Hematopoietic multipotent progenitor cell treated with erythropoietin and hydrocortisone succinate and interleukin-3 and kit ligand, for 17 days (in vitro differentiated cells): Measurements from ENCODE around the gene ADGRA1.
"Not testable (repeated sequence)": the region's sequence is repeated elsewhere in the genome, so short reads cannot be mapped to it uniquely, and the experiment has no call there.

ENCODE experiments used
- DNase-seq: peaks from one replicate; pipeline ENCODE4 v3.0.0-alpha.2; 2015; ENCODE audit warnings: low spot score

Gene ADGRA1

GRCh38 chr10:133096616-133097269 is 9.0 kb downstream of the ADGRA1 start:
- no peak for DNase-seq

GRCh38 chr10:133097418-133097817 is 9.7 kb downstream of the ADGRA1 start:
- DNase-seq: no peak

DNA sequence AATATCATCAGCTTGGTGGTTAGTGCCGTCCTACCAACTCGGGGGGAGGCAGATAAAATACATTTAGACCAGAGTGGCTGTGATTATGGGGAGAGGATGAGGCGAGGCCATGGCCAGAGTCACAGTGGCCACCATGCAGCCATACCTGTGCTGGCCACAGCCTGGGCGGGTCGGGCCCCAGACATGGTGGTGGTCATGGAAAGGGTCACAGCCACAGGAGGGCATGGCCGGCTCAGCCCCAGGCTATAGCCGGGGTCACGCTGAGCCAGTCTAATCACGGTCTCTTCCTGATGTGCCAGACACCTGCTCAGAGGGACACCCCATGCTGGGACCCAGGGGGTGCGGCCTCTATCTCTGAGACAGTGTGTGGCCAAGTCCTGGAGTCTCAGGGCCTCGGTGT is 10.2 kb downstream of the ADGRA1 start:
- no peak for DNase-seq

GRCh38 chr10:133098426-133099124 is 10.9 kb downstream of the ADGRA1 start:
- DNase-seq: no peak

GRCh38 chr10:133099571-133099970 is 11.8 kb downstream of the ADGRA1 start:
- no peak for DNase-seq

DNA sequence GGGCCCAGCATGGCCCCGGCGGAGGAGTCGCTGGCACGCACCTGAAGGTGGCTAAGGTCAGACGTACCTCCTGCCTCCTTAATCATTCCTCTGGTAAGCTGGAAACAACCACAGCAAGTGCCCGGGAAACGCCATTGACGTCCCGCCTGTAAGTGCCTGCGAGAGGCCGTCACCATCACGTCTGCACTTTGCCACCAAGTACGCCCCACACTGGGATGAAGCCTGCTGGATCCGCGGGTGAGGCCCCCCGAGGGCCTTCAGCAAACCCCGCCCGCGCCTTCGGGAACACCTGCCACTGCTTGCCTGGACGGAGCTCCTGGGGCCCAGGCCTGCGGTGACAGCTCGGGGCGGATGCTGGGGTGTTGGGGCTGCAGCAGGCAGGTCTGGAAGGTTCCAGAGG is 12.5 kb downstream of the ADGRA1 start:
- DNase-seq: no peak

GRCh38 chr10:133100706-133101415 is 13.1 kb downstream of the ADGRA1 start:
- DNase-seq: no peak

DNA sequence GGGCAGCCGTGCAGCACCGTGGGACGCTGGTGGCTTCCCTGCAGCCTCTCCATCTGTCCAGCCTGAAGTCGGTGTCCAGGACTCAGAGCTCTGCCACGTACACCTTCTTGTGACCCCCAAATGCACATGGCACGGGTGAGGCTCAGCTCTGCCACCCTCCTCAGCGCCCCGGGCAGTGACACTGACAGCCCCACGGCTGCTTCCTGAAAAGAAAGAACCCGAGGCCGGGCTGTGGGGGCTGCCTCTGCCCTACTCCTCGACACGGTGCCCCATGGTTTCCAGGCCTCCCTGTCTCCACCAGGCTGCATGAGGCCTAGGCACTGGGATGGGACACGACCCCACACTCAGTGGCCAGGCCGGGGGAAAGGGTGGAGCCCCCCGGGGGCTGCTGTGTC is 13.7 kb downstream of the ADGRA1 start:
- no peak for DNase-seq

- no peak for DNase-seq
Observed at GRCh38 chr10:133102415-133103095, 14.8 kb downstream of the ADGRA1 start.

GRCh38 chr10:133103311-133103910 is 15.7 kb downstream of the ADGRA1 start:
- DNase-seq: no peak

DNA sequence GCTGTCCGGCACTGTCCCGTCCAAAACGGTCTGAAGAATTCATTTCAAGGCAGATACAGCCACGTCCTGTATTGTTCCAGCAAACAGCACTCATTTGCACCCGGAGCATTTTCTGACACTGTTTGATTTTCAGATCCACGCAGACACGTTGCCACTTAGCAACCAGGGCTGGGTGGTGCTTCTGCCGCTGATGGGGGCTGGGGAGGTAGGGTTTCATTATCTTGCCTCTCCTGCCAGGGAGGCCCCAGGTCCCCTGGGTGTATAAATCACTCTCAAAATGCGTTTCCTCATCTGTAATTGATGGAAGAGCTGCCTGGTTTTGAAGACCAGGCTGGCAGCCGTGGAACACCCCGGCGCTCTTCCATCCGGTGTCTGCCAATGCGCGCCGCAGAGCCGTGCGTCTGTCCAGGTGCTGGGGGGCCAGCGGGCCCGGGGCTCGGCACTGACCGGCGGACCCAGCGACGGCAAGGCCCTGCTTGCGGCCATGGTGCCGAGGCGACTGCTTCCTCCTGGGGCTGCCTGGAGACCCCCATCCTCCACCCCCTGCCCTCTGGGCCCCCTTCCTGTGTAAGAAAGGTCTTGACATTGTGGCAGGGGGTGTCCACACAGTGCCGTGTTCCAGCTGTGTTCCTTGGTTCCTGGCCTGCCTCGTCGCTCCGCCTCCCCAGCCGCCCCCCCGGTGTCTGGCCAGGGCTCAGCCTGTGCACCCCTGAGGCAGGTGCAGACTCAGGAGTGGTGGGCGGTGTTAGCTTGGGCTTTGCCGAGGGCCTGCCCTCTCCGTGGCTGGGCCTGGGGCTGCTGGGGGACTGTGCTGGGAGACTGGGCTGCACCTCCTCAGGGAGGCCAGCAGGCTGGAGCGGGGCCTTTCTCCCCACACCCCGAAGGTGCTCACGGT is 16.6 kb downstream of the ADGRA1 start:
- no peak for DNase-seq

DNA sequence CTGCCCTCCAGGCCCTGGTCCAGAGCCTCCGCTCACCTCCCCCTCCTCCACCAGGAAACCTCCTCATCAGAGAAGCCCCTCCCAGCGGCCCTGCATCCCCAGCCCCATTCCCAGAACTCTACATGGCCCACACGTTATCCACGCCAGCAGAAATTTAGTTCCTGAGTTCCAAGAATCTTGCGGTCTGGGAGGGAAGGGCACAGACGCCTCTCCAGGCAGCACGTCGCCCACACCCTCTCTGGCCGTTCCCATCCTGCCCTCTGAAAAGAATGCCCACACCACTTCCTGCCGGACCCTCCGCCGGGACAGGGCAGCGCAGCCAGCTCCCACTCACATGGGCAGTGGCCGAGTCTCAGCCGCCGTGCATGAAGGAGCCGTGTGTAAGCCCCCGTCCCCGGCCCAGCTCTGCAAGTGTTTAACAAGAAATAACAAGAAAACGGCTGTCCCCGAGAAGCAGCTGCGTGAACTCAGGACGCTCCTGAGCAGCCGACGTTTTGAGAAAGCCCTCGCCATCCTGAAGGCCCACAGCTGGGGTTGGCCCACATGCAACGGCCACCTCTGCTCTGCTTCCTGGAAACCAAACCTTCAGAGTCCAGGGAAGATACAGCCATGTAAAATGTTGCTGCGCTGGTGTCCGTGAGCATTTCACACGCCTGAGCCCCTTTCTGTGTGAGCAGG is 17.4 kb downstream of the ADGRA1 start:
- no peak for DNase-seq

GRCh38 chr10:133105686-133106390 is 18.1 kb downstream of the ADGRA1 start:
- no peak for DNase-seq

- no peak for DNase-seq
Observed at GRCh38 chr10:133106516-133106915, 18.8 kb downstream of the ADGRA1 start.

DNA sequence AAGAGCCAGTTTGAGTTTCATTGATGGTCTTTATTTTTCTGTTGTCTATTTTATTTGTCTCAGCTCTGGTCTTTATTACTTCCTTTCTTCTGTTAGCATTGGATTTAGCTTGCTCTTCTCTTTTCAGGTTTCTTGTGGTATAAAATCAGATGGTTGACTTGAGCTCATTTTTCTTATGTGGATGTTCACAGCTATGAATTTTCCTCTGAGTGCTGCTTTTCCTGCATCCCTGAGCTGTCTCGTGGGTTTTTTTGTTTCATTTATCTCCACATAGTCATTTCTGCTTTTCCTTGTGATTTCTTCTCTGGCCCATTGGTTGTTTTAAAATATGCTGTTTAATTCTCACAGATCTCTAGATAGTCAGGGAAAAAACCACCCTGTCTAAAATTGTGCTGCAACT is 19.7 kb downstream of the ADGRA1 start:
- DNase-seq: no peak

DNA sequence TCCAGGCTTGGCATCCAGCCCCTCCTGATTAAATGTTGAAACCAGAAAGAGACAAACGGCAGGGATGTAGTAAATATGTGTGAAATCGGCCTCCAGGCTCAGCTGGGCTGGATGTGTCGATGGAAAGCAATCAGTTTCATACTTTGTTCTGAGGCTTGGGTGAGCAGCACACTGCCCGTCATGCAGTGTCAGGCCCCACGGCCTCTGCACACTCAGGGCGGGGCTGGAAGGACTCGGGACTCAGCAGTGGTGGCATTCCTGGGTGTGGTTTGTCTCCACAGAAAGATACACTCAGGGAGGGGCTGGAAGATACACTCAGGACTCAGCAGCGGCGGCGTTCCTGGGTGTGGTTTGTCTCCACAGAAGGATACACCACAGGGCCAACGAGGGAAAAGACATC is 22.0 kb downstream of the ADGRA1 start:
- DNase-seq: no peak

DNA sequence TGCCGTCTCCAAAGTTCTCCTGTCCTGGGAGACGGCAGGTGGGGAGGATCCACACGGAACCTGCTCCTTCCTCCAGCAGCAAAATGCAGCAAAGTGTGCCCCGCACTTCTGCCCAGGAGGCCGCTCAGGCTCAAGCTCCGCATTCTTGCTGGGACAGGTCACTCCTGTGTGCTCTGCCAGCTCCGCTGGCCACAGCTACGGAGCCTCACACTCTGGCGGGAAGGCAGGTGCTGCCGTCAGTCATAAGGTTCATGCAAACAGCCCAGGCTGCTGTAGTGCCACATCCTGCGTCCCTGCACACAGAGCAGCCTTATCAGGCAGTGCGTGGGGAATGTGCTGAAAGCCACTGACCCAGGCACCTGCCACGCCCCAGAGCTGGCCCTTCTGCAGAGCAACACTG is 22.4 kb downstream of the ADGRA1 start:
- DNase-seq: no peak

GRCh38 chr10:133110609-133111275 is 23.0 kb downstream of the ADGRA1 start:
- no peak for DNase-seq

GRCh38 chr10:133111640-133112039 is 23.9 kb downstream of the ADGRA1 start:
- DNase-seq: not testable (repeated sequence)
